Rectal smooth muscle tissue (tissue), 1 donor: ENCODE data around the gene SMURF2.
"Not testable (repeated sequence)": the region's sequence is repeated elsewhere in the genome, so short reads cannot be mapped to it uniquely, and the experiment has no call there.

Experiments used
- H3K27ac ChIP-seq: one replicate; pipeline ENCODE4 v1.7.0; 2013; ENCODE audit warnings: low read depth, low read length, inconsistent platforms
- H3K27me3 ChIP-seq: one replicate; pipeline ENCODE4 v1.7.0; 2013; ENCODE audit warnings: low read length; ENCODE audit not compliant: control insufficient read depth, insufficient read depth
- H3K36me3 ChIP-seq: one replicate; pipeline ENCODE4 v1.7.0; 2013; ENCODE audit warnings: low read length; ENCODE audit not compliant: control insufficient read depth, insufficient read depth
- H3K4me1 ChIP-seq: one replicate; pipeline ENCODE4 v1.7.0; 2013; ENCODE audit warnings: low read length; ENCODE audit not compliant: control insufficient read depth, insufficient read depth
- H3K4me3 ChIP-seq: one replicate; pipeline ENCODE4 v1.7.0; 2013; ENCODE audit warnings: low read length
- H3K9ac ChIP-seq: one replicate; pipeline ENCODE4 v1.7.0; 2013; ENCODE audit warnings: low read length

The SMURF2 gene

GRCh38 chr17:64661726-64661975 is 456 bp downstream of the SMURF2 start:
- Histone ChIP-seq H3K36me3 (no peaks in the 10 kb centered on the region), H3K4me3 (peak overlapping the region; percentile 76), H3K27me3 (no peaks in the 10 kb centered on the region), H3K9ac (peak overlapping the region; percentile 73), H3K4me1 (peaks cover 2% of the 10 kb centered on the region), H3K27ac (peak overlapping the region; percentile 70)

GRCh38 chr17:64660978-64661725 is 955 bp downstream of the SMURF2 start:
- H3K27me3 ChIP-seq, H3K4me1 ChIP-seq, H3K36me3 ChIP-seq: not testable (repeated sequence)
- Histone ChIP-seq H3K9ac (peak overlapping the region; percentile 73), H3K4me3 (peak overlapping the region; percentile 76), H3K27ac (peak overlapping the region; percentile 70)

- not testable (repeated sequence) for H3K27me3 ChIP-seq, H3K9ac ChIP-seq, H3K36me3 ChIP-seq, H3K27ac ChIP-seq, H3K4me1 ChIP-seq
- H3K4me3 ChIP-seq = peak overlapping the region; percentile 76
Observed at GRCh38 chr17:64660195-64660977, 1.7 kb downstream of the SMURF2 start.

- no peaks in the 10 kb centered on the region for H3K36me3 ChIP-seq
- no peaks in the 10 kb centered on the region for H3K27me3 ChIP-seq
- H3K27ac ChIP-seq = no peak overlapping the region
- H3K4me3 ChIP-seq = no peak overlapping the region
- no peak overlapping the region for H3K9ac ChIP-seq
- H3K4me1 ChIP-seq = peaks cover 2% of the 10 kb centered on the region
Observed at GRCh38 chr17:64658931-64659330, 3.2 kb downstream of the SMURF2 start.

GRCh38 chr17:64657610-64658125 is 4.4 kb downstream of the SMURF2 start:
- no peaks in the 10 kb centered on the region for H3K27me3 ChIP-seq
- no peaks in the 10 kb centered on the region for H3K36me3 ChIP-seq
- H3K9ac ChIP-seq = no peak overlapping the region
- no peak overlapping the region for H3K27ac ChIP-seq
- H3K4me3 ChIP-seq = no peak overlapping the region
- H3K4me1 ChIP-seq = peaks cover 2% of the 10 kb centered on the region

- Histone ChIP-seq H3K4me3 (no peak overlapping the region), H3K27ac (no peak overlapping the region), H3K36me3 (no peaks in the 10 kb centered on the region), H3K27me3 (no peaks in the 10 kb centered on the region), H3K4me1 (peaks cover 2% of the 10 kb centered on the region), H3K9ac (no peak overlapping the region)
Observed at GRCh38 chr17:64655704-64656103, 6.4 kb downstream of the SMURF2 start.

GRCh38 chr17:64653985-64654355 is 8.1 kb downstream of the SMURF2 start:
- Histone ChIP-seq H3K27me3 (no peaks in the 10 kb centered on the region), H3K4me3 (no peak overlapping the region), H3K36me3 (no peaks in the 10 kb centered on the region), H3K4me1 (no peaks in the 10 kb centered on the region), H3K27ac (no peak overlapping the region), H3K9ac (no peak overlapping the region)

GRCh38 chr17:64653325-64653984 is 8.7 kb downstream of the SMURF2 start:
- Histone ChIP-seq H3K27ac (no peak overlapping the region), H3K9ac (no peak overlapping the region), H3K27me3 (no peaks in the 10 kb centered on the region), H3K4me3 (no peak overlapping the region), H3K36me3 (no peaks in the 10 kb centered on the region), H3K4me1 (no peaks in the 10 kb centered on the region)

GRCh38 chr17:64651889-64652288 is 10.2 kb downstream of the SMURF2 start:
- H3K36me3 ChIP-seq = no peaks in the 10 kb centered on the region
- no peaks in the 10 kb centered on the region for H3K27me3 ChIP-seq
- H3K27ac ChIP-seq = no peak overlapping the region
- no peak overlapping the region for H3K4me3 ChIP-seq
- H3K4me1 ChIP-seq = no peaks in the 10 kb centered on the region
- H3K9ac ChIP-seq = no peak overlapping the region

- no peaks in the 10 kb centered on the region for H3K4me1 ChIP-seq
- H3K27me3 ChIP-seq = no peaks in the 10 kb centered on the region
- no peak overlapping the region for H3K9ac ChIP-seq
- no peak overlapping the region for H3K4me3 ChIP-seq
- H3K36me3 ChIP-seq = no peaks in the 10 kb centered on the region
- H3K27ac ChIP-seq = no peak overlapping the region
Observed at GRCh38 chr17:64648234-64648633, 13.9 kb downstream of the SMURF2 start.

GRCh38 chr17:64647817-64648216 is 14.3 kb downstream of the SMURF2 start:
- Histone ChIP-seq H3K27ac (no peak overlapping the region), H3K4me1 (no peaks in the 10 kb centered on the region), H3K36me3 (no peaks in the 10 kb centered on the region), H3K9ac (no peak overlapping the region), H3K4me3 (no peak overlapping the region), H3K27me3 (no peaks in the 10 kb centered on the region)

- H3K36me3 ChIP-seq = no peaks in the 10 kb centered on the region
- no peaks in the 10 kb centered on the region for H3K27me3 ChIP-seq
- H3K27ac ChIP-seq = no peak overlapping the region
- H3K4me1 ChIP-seq = no peaks in the 10 kb centered on the region
- H3K4me3 ChIP-seq = no peak overlapping the region
- H3K9ac ChIP-seq = no peak overlapping the region
Observed at GRCh38 chr17:64639516-64639915, 22.6 kb downstream of the SMURF2 start.
